Effector CD4-positive, alpha-beta T cell (primary cell): ENCODE results near the gene CMPK2.
"Not testable (repeated sequence)": the region's sequence is repeated elsewhere in the genome, so short reads cannot be mapped to it uniquely, and the experiment has no call there.

Source experiments
- DNase-seq: peaks from one replicate; pipeline ENCODE4 v3.0.0-alpha.2; 2020

Gene CMPK2

DNA sequence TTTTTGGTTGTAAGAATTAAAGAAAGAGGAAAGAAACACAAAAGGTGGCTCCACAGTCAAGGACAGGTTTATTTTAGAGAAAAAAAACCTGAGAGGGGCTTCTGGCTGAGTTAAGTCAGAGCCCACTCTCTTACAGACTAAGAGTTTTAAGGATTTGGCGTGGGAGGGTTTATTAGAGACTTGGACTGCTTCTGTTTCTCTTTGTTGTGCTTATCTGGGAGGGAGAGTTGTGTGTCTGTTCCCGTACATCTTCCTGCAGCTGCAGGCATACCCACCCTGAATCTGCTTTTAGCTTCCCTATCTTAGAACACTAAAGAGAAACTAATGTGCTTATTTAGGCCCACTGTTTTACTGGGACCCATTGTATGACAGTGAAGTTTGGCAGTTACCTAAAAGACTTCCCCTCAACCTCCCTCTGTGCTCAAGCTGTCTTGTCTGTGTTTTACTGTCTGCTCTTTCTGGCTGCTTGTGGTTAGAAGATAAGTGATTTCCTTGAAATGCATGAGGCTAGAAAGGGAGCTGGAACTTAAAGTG lies 14.6 kb upstream of the CMPK2 start:
- DNase-seq, result no peak

DNA sequence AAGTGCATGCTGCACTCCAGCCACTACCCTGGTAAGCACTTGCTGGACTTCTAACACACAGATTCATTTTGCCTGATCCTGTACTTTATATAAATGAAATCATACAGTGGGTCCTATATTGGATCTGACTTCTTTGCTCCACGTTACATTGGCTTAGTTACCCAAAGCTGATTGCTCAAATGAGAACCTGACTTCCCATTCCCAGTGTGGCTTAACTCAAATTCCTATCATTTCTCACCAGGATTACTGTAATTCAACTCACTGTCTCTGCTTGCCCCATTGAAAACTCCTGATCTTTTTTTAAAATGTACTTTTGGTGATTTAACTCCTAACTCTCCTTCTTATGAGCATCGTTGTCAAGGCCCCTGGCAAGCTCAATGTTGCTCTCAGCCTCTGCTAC lies 13.3 kb upstream of the CMPK2 start:
- no peak for DNase-seq

DNA sequence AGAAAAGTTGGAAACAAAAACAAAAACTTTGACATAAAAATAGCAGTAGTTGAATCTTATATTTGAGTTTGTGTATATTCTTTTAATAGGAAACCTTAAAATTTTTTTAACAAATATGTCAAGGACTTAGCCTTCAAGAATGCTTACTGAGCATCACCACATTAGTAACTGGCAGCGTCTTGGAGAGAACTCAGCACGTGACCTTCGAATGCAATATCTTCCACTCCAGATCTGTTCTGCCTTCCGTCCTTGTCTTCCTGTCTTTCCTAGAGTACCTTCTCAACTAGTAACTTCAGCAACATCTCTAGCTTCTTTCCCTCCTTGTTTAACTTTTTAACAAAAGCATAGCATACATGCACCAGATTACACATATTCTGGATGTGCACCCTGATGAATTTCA lies 12.8 kb upstream of the CMPK2 start:
- DNase-seq, result no peak

DNA sequence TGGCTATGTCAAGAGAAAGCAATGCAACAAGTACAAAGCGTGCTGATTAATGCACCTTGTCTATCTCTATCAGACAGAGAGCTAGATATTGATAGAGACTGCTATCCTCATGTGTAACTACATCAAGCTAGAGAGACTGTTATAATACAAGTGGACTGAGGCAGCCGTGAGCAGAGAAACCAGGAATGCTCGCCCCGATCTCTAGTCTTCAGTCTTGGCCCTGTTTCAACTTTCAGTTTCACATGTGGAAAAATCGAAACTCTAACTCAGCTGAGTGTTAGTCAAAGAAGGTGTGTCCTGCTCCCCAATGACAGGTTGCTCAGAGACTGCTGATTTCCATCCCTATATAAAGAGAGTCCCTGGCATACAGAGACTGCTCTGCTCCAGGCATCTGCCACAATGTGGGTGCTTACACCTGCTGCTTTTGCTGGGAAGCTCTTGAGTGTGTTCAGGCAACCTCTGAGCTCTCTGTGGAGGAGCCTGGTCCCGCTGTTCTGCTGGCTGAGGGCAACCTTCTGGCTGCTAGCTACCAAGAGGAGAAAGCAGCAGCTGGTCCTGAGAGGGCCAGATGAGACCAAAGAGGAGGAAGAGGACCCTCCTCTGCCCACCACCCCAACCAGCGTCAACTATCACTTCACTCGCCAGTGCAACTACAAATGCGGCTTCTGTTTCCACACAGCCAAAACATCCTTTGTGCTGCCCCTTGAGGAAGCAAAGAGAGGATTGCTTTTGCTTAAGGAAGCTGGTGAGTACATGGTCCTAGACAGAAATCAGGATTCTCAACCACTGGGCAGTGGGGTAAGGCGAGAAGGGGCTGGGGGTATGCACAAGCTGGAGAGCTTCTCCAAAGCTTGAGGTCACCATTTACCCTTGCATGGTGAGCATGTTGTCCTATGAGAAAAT lies 11.9 kb upstream of the CMPK2 start, which contains the start of gene RSAD2:
Gene RSAD2 (plus strand): TSS at position 376 of the 903 bp plus-strand sequence. CDS start 24 bp downstream, at position 400.
- DNase-seq, result peak; percentile 7

DNA sequence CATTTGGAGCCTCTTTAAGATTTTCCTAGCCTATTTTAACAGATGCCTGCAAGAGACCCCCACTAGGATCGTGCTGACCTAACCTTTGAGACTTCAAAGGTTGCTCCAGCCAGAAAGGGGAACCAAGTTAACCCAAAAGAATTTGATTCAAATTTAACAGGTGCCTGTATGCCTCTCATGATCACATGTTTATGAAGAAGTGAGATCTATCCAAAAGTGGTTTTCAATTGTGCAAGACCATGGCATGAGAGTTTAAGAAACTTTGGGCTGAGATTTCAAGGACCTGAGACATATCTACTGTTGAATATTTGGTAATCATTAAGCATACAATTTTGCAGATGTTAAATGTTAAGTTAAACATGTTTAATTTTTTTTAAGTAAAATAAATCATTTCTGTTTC lies 10.6 kb upstream of the CMPK2 start:
- no peak for DNase-seq

DNA sequence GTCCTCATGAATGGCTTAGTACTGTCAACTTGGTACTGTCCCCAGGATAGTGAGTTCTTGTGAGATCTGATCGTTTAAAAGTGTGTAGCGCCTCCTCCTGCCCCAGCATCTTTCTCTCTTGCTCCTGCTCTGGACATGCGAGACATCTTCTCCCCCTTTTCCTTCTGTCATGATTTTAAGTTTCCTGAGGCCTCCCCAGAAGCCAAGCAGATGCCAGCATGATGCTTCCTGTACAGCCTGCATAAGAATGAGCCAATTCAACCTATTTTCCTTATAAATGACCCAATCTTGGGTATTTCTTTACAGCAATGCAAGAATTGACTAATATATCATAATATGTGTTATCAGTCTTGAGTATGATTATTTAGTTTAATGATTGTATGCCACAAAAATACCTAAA lies 8.3 kb upstream of the CMPK2 start:
- DNase-seq, result no peak

DNA sequence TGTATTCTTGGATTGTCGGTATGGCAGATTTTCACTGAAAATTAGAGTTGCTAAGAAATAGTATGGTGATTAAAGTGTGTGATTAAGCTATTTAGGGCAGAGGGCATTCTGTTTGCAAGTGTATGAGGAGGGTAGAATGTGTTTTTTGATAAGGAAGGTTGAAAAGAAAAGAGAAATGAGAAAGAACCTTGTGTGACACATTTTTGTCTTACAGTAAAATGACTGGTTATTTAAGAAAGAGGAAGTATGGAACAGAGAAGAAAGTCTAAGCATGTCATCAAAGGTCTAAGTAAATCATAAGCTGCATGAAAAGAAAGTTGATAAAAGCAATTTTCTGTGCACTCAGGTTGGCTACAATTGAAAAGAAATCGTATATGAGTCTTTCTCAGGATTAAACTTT lies 6.7 kb upstream of the CMPK2 start:
- DNase-seq, result no peak

DNA sequence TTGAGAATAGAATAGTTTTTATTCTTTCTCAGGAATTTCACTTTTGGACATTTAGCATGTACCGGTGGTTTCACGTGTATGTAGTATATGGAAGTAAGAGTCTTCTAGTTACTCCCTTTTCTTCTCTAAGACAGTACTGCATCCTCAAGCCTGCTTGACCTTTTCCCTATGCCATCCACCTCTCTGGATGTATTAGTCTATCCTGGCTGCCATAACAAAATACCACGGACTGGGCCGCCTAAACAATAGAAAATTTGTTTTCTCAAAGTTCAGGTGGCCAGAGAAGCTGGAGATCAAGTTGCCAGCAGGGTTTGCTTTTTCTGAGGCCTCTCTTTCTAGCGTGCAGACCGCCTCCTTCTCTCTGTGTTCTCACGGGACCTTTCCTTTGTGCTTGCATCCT lies 1.3 kb upstream of the CMPK2 start:
- DNase-seq, result no peak

DNA sequence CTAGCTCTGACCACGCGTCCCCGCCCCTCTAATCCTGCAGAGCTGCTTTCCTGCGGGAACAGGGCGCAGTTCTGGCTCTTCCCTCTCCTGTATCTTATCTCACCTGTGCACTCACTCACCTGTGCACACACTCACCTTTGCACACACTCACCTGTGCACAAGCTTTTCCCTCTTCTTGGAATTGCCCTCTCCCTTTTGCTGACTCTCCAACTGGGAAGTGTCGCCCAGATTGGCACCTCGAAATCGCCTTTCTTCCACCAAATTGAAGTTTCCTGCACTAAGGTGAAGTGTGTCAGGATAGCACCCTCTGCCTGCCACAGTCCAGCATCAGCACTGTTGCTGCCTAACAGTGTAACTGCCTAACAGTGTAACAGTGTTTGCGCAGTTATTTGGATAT lies 566 bp upstream of the CMPK2 start:
- peak; percentile 27 for DNase-seq

DNA sequence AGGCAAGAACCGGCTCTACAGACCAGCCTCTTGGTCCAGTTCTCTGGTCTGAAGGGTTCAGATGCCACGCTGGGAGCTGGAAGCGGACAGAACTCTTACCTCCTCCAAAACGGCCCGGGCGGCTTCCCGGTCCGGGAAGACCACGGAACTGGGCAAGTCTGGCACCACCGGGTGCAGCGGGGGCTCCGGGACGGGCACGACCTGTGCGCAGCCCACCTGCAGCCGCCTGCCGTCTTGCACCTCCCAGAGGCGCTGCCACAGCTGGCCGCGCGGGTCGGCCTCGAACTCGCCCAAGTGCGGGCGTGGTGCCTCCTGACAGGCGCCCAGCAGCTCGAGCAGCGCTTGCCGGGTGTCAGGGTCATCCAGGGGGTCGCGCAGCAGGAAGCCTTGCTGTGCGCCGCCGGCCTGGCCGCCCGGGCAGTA lies 773 bp downstream of the CMPK2 start:
- DNase-seq, result peak; percentile 8

DNA sequence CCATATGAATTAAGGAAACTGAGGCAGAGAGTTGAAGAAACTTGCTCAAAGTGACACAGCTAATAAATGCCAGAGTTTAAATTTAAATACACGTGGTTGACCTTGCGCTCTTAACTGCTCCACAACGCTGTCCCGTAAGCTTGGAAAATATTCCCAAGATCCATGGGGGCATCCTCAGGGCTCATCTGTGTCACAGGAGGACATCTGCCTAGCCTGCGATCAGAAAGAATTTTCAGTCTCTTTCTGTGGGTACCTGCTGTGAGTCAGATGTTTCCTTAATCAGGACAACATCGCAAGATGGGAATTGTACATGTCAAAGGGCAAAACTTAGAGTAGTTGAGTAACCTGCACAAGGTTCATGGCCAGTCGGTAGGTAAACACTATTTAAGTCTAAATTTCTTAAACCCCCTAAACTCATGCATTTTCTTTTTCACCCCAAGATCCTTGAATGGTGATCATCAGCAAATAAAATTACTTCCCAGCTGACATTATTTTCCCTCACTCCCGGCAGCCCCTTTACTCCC lies 1.4 kb downstream of the CMPK2 start:
- no peak for DNase-seq

DNA sequence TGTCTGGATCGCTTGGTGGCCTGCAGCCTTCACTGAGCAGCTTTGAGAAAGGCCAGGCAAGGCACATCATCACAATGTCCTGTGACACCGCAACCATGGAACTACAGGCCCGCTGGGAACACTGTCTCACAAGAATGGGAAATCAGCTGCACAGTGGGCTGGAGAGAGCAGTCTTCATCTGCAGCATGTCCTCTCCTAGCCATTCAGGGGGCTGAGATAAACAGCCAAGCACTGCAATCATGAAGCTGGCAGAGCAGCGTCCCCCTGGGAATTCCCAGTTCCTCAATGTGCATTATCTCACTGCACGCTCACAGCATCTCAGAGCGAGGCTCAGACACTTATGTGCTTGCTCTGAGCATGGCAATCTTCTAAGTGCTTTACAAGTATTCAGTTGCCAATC lies 1.9 kb downstream of the CMPK2 start:
- DNase-seq, result no peak

DNA sequence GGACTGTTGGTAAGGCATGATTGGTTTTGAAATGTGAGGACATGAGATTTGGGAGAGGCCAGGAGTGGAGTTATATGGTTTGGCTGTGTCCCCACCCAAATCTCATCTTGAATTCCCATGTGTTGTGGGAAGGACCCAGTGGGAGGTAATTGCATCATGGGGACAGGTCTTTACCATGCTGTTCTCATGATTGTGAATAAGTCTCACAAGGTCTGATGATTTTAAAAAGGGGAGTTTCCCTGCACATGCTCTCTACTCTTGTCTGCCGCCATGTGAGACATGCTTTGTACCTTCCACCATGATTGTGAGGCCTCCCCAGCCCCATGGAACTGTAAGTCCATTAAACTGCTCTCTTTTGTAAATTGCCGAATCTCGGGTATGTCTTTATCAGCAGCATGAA lies 5.4 kb downstream of the CMPK2 start:
- DNase-seq, result no peak

DNA sequence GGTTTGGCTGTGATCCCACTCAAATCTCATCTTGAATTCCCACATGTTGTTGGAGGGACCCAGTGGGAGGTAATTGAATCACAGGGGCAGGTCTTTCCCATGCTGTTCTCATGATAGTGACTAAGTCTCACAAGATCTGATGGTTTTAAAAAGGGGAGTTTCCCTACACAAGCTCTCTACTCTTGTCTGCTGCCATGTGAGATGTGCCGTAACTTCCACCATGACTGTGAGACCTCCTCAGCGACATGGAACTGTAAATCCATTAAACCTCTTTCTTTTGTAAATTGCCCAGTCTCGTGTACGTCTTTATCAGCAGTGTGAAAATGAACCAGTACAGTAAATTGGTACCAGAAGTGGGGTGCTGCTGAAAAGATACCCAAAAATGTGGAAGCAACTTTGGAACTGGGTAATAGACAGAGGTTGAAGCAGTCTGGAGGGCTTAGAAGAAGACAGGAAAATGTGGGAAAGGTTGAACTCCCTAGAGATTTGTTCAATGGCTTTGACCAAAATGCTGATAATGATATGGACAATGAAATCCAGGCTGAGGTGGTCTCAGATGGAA lies 7.2 kb downstream of the CMPK2 start:
- not testable (repeated sequence) for DNase-seq

DNA sequence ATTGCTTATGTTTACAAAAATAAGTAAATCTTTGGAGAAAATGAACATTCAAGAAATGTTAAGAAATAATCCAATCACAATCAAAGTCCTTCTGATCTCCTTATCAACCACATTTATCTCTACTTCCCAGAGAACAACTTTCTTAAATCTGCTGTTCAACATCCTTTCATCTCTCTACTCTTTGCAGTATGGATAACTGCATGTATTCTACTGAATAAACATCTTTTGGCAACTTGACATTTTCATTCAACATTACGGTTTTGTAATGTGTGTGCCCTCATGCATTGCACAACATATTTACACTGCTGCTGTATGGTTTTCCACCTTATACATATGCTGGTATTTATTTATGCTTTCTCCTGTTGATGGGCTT lies 9.2 kb downstream of the CMPK2 start:
- DNase-seq, result no peak

DNA sequence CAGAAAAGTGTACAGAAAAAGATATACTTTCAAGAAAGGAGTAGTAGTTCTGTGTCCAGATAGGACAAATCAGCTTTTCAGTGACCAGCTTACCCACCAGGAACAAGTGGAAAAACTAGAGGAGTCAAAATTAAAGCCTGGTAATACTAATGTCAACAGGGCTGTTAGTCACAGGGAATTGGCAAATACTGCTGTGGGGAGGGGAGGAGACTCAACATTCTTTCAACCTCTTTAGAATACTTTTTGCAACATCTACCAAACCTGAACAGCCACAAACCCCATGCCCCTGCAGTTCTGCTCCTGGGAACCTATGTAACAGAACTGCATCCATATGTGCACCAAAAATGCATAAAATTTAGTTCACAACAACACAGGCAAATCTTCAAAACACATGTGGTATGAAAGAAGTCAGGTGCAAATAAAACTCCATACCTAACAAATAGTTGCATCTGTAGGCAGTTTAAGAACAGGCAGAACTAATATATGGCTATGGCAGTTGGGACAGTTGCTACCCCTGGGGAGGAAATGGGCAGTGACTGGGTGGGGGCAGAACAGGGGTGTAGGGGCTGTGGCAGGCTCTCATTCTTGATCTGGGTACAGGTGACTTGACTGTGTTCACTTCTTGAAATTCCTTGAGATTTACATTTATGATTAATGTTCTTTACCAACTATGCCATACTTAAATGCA lies 9.7 kb downstream of the CMPK2 start:
- DNase-seq, result no peak

DNA sequence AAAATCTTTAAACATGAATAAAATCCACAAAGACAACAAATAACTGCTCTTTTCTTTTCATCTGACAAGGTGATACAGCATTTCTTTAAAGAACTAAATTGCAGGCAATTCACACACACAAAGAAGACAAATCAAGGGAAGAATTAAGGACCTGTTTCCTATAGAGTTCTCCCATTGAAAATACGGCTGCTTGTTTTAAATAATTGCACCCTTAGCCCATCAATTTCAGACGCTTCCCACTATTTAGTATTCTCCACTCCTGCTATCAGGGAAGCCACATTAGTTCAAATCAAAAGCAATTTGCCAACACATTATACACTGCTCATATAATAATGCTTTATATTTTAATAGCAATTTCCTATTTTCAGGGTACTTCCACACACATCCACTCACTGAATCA lies 11.3 kb downstream of the CMPK2 start:
- DNase-seq, result no peak

DNA sequence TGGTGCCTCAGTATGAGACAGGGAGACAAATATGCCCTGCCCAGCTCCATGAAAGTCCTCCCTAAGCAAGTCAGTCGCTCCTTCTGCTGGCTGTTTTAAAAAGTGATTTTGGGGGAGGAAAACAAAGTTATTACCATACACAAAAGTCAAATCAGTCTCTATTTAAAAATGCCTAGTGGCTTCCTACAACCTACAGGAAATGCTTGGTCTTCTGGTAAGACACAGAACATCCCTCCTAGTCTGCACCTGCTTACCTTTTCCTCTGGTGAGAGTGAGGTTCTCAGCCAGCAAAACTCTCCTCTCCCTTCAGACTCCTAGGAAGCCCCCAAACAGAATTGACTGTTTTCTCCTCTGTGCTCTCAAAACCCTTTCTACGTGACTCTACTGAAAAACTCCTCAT lies 13.5 kb downstream of the CMPK2 start:
- DNase-seq, result no peak

DNA sequence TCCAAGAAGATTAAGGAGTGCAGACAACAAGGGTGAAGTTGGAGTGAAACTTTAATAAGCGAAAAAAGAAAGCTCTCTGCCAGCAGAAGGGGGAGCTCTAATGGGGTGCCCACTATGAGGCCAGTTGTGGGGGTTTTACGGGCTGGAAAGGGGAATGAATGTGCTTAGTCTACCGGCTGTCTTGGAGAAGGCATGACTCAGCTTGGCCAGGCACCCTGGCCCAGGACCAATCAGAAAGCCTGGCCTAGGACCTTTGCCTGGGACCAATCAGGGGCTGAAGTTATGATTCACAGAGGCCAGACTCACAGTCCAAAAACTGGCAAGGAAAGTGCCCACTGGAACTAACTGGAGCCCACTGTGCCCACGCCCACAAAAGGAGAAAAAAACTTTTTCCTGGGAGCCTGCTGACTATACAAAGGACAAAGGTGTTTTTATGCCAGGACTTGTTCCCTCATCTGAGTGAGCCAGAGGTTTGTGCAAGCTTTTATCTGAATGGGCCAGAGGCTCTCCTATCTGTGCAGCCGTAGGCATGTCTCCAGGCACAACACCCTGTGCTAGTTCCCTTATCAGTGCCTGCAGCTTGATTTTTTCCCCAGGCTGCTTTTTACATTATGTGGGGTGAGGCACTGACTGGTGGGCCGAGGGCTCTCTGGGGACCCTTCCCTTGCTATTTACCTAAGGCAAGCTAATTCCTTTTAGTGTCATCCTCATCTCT lies 18.6 kb downstream of the CMPK2 start:
- DNase-seq, result no peak

DNA sequence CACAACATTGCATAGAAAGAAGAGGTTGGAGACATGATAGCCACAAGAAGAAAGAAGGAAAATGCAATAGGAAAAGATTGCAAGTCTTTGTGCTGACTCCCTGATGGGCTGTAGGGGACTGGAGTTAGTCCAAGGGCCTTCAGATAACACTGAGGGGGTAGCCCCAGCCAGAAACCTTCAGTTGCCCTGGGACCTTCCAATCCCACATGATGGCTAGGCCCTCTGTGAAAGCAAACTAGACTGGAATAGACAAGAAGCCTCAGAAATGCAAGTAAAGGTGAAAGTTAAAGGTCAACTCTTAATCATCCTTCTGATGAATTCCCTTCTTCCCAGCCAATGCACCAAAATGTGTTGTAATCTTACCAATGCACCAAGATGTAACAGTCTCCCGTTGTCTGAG lies 19.2 kb downstream of the CMPK2 start:
- no peak for DNase-seq

DNA sequence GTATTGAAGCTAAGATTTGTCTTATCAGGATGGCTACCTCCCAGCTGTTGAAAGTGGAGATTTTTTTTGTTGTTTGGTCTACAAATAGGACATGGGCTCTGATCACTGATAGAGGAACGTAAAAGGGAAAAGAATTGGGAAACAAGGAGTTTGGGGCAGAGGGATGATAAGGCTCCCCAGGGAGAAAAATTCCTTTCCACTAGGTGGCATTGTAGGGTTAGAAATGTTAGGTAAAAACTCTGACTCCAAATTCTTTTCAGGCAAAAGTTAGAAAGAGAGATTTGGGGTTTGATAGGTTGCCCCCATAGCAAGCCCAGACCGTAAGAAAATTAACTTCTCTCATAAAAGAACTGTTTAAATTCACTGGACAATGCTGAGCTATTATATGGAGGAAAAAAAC lies 19.8 kb downstream of the CMPK2 start:
- DNase-seq, result no peak

DNA sequence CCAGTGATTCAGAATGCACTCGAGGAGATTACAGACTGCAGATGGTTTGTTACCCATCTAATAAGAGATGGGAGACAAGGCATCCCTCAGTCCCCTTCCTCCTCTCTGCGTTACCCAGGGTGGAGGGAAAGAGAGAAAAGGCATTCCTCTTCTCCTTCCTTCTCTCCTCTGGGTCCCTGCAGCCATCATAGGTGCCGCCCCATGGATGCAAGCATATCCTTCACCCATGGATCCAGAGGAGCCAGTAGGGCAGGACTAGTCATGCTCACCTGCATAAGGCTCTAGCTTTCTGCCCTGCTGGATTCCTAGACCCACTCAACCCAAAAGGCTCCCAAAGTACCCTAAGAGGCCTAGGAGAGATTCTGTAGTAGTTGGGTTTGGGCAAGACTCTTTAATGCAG lies 20.4 kb downstream of the CMPK2 start:
- DNase-seq, result no peak
